SK-N-SH treated with all-trans-retinoic acid at 6 μM for 48 hours (cell line): ENCODE measurements around the gene KIR2DL3.
"Not testable (repeated sequence)": the region's sequence is repeated elsewhere in the genome, so short reads cannot be mapped to it uniquely, and the experiment has no call there.

ENCODE experiments used
- ARNTL ChIP-seq: fragments of 450-650 bp; formaldehyde crosslinking; IDR thresholded peaks from 2 replicates; pipeline ENCODE4 v1.5.0; 2020; ENCODE audit warnings: low read depth, mild to moderate bottlenecking, moderate library complexity, borderline replicate concordance
- ESRRG ChIP-seq: fragments of 250-450 bp; sonication (Bioruptor Pico); IDR thresholded peaks from 2 replicates; pipeline ENCODE4 v1.6.1; 2021; ENCODE audit warnings: mild to moderate bottlenecking
- GLIS3 ChIP-seq: fragments of 250-450 bp; sonication (Bioruptor Pico); IDR thresholded peaks from 2 replicates; pipeline ENCODE4 v1.5.0; 2020; ENCODE audit warnings: mild to moderate bottlenecking, moderate library complexity
- ZFP30 ChIP-seq: fragments of 450-650 bp; formaldehyde crosslinking; IDR thresholded peaks from 2 replicates; pipeline ENCODE4 v1.5.0; 2022; ENCODE audit warnings: mild to moderate bottlenecking, moderate library complexity
- TF ChIP-seq, protein P1 (sequence below): fragments of 250-450 bp; sonication (Bioruptor Pico); IDR thresholded peaks from 2 replicates; pipeline ENCODE4 v1.8.0; 2020; ENCODE audit warnings: mild to moderate bottlenecking, moderate library complexity, borderline replicate concordance

DNA sequence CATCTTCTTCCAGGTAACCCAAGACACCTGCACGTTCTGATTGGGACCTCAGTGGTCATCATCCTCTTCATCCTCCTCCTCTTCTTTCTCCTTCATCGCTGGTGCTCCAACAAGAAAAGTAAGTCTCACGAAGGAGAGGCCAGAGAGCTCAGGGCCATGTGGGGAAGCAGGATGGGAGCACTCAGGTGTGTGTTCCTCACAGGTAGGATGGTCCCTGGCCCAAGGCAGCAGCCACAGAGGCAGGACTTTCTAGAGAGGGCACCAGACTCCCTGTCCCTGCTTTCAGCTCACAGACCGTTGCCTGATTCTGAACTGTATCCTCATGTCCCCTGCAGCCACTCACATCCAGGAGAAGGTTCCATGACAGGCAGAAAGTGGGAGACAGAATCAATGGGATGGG lies 28.2 kb downstream of the KIR2DL3 start:
- not testable (repeated sequence) for TF ChIP-seq ARNTL, ZFP30, GLIS3, ESRRG (CRISPR knock-in tag)
- TF ChIP-seq, protein P1, sequence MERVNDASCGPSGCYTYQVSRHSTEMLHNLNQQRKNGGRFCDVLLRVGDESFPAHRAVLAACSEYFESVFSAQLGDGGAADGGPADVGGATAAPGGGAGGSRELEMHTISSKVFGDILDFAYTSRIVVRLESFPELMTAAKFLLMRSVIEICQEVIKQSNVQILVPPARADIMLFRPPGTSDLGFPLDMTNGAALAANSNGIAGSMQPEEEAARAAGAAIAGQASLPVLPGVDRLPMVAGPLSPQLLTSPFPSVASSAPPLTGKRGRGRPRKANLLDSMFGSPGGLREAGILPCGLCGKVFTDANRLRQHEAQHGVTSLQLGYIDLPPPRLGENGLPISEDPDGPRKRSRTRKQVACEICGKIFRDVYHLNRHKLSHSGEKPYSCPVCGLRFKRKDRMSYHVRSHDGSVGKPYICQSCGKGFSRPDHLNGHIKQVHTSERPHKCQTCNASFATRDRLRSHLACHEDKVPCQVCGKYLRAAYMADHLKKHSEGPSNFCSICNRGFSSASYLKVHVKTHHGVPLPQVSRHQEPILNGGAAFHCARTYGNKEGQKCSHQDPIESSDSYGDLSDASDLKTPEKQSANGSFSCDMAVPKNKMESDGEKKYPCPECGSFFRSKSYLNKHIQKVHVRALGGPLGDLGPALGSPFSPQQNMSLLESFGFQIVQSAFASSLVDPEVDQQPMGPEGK (CRISPR knock-in tag), result not testable (repeated sequence)
